Nucleus accumbens (tissue), 56 donors: Measurements from ENCODE around the gene OTUD4.

Experiments used
- DNase-seq, 56 donors: peaks; one replicate each; lab custom pipeline; 2025; lab: John Stamatoyannopoulos, UW

OTUD4 gene

DNA sequence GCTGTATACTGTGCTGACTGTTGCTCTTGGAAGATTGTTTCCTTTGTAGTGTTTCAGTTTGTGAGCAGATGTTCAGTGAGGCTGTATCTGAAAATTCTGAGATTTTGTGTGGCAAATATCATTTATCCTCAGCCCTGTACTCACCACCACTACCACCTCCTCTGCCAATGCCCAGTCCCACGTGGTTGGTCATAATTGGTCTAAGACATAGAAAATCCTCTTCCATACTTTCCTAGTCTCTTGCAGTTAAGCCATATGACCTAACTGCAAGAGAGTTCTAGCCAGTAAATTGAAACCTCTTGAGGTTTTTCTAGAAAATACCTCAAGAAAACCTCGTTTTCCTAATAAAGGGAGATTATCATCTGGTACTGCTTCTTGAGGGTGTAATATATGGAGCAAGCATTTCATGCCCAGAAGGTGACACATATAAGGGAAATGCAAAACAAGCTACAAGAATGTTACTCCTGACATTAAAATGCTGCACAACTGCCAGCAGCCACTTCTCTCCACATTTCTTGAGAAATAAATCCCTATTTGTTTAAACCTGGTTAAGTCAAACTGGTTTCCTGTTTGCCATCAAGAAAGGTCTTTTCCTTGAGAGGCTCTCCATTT is 49.5 kb downstream of the OTUD4 start:
- no peak for DNase-seq

DNA sequence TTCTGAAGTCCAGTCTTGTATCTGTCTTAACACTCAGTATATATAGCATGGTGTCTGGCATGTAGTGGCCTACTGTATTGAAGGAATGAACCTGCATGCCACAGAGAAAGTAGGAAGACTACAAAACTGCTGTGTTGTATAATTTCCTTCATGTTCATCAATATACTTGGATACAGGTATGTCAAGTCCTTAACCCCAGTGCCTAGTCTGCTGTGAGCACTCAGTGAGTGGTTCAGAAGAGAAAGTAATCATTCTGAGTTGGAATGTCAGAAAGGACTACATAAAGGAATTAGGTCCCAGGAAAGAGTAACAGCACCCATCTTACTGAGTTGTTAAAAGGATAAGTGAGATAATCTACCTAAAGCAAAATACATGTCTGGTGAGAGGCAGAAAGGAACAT is 50.3 kb downstream of the OTUD4 start:
- DNase-seq: no peak

DNA sequence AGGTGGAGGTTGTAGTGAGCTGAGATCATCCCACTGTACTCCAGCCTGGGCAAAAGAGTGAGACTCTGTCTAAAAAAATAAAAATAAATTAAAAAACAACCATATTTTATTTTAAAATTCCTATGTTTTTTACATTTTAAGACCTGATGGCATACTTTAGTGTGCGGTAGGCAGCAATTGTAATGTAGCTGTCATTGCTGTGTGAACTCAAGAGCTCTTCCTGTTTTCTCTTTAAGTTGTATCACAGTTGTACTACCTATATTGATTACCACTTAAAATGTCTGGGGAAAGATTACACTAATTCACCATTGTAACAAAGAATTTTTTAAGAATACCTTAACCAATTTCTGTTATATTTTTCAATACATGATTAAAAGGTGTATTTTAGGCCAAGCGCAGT is 55.0 kb downstream of the OTUD4 start:
- no peak for DNase-seq

DNA sequence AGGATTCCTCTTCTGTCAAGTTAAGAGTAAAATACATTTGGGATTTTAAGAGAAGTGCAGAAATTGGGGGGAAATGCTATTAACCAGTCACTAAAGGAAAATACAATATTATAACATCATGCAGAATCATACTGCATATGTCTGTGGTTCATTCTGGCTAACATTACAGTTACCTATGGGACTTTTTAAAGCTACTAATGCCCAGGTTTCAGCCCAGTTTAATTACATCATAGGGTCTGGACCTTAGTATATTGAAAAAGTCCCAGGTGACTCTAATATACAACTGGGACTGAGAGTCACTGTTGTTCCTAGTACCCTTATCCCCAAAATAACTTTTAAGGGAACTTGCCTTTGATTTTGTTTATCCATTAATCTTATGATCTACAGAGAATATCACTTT is 72.3 kb downstream of the OTUD4 start:
- no peak for DNase-seq

DNA sequence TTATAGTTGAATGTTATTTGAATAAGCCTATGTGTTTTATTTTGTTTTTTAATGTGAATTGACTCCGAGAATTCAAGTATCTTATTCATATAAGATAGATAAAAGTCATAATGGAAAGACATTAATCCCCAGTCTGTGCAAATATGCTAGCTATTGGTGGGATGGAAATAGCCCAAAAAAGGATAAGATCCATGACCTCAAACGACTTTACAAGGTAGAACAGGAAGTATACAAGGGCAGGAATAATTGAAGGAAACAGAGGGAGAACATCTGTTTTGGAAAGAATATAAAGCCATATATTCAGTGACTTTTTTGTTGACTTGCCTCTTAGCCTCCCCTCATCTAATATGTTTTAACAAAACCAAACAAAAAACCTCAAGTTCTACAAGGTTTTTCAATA is 73.3 kb downstream of the OTUD4 start:
- no peak for DNase-seq

DNA sequence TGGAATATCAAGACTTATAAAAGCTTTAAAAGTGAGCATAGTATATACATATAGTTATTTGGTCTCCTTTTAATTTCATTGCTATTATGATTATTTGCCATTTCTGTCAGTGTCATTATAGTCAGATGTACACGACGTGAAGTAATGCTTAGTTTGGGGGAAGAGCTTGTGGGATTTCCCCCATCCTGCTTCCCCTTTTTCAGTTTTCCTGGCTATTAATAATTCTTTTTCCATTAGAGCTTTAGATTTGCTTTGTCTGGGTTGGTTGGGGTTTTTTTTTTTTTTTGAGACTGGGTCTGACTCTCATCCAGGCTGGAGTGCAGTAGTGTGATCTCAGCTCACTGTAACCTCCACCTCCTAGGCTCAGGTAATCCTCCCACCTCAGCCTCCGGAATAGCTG is 76.9 kb downstream of the OTUD4 start:
- DNase-seq: no peak

DNA sequence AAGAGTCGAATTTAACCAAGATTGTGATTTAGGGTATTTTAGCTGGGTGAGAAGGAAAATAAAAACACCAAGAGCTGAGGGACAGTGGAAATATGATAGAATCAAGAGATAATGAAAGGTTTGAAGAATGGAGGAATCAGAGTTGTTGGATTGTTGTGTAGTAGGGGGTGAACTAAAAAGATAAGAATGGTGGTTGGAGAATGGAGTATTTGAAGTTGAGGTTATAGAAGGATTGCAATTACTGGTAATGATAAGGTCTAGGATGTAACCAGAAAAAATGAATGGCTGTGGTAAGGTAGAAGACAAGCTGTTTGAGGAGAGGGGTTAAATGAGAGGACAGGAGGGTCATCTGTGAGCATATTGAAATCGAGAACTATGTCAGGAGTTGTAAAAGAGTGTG is 77.8 kb downstream of the OTUD4 start:
- DNase-seq: no peak

DNA sequence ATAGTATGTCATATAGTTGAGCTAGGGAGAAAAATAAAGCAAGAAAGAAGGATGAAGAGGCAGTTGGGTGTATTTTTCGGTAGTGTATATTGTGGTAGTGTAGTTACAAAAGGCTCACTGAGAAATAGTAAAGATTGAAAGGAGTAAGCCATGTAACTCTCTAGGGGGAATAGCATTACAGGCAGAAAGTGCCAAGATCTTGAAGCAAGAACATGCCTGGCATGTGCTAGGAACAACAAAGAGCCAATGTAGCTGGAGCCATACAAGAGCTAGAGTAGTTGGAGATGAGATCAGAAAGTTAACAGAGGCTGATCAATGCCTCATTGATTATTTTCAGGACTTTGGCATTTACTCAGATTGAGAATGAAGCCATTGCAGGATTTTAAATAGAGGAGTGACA is 79.3 kb downstream of the OTUD4 start:
- no peak for DNase-seq

DNA sequence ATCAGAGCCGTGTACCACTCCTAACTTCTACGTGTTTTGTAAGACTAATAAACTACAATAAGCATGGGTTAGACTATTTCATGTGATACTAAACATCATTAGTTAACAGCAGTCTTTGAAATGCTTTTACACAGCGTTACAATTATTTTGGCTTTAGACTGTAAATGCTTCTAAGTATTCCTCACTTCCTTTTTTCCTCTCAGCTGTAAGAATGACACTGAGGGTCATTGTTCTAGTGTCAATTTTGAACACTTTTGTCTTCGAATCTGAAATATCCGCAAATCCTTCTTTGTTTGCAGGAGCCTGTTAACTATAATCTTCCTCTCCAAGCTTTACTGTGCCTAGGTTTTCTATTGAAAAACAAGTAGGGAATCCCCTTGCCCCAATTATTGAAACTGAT is 80.7 kb downstream of the OTUD4 start:
- DNase-seq: no peak

DNA sequence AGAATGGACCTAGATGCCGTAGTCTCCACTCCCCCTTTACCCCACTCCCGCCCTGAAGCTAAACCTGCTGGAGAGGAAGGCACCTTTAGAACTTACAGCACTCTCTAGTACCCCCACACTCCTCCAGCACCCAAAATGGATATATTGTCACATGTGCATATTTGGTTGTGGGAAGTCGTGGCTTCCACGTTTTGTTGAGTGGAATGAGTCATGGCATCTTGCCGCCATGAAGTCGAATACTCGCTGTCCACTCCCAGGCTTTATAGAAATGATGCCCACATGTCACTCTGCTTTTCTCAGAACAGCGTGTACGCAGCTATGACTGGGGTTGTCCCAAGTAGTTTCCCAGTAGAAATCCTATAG is 81.7 kb downstream of the OTUD4 start:
- DNase-seq: peak in 26 of 56 donors; percentile 14 to 76 (median 55)

DNA sequence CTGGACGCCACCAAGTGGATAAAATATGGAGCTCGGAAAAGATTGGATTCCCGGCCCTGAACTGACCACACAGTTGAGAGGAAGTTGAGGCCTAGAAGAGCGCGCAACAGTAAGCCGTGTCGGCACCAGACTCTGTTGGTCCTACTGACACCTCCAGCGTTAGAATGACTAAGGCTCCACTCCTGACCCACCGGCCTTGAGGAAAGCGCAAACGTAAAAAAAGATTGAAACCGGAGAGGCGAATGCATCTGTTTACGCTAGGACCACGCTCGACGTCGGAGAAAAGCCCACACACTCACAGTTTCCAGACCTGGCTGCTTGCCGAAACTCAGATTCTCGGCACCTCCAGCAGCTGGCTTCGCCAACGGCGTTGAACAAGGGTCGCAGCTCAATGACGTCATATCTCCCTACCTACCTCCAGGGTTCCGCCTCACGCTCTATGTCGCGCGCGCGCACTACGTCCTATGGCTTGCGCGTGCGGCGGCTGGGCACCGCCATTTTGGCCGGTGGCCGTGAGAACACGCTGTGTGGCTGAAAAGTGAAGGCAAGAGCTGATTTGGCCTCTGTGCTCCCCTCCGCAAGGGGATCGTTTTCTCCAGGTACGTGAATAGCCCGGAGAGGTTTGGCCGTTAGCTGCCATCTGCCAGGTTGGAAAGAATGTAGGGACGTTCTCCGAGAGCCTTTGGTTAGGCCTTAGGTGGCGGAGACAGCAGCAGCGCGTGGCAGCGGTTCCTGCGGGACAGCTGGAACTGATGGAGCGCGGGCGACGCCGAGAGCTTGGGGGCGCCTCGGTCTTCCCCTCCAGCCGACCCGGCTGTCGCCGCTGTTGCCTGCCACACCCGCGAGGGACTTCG is 82.3 kb downstream of the OTUD4 start, which contains the start of the genes ABCE1 and ANAPC10:
Gene ABCE1 (plus strand): TSS at position 491 of the 854 bp plus-strand sequence. CDS start 6,102 bp downstream, outside the sequence.
Gene ANAPC10 (minus strand): TSS at position 376 of the 854 bp plus-strand sequence. CDS start 2,097 bp downstream, outside the sequence.
- peak; percentile 57 to 96 (median 87) for DNase-seq

DNA sequence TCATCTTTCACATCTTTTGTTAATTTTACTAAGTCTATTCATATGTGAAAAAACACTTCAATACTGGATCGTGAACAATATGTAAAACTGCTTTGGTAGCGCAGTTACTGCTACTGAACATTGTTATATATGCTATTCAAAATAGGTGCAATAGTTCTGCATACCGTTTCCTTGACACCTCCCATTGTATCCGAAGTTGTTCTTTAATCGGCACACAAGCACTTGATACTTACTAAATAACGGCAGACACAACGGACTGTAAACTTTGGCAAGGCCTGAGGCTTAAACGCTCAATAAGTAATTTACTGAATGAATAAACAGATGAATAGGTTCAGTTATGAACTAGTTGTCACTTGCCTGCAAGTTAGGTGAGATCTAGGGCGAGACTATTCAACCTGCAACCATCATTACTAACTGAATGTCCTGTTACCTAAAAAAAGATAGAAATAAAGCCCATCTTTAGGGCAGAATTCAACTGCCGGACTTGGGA is 83.0 kb downstream of the OTUD4 start:
- no peak for DNase-seq

DNA sequence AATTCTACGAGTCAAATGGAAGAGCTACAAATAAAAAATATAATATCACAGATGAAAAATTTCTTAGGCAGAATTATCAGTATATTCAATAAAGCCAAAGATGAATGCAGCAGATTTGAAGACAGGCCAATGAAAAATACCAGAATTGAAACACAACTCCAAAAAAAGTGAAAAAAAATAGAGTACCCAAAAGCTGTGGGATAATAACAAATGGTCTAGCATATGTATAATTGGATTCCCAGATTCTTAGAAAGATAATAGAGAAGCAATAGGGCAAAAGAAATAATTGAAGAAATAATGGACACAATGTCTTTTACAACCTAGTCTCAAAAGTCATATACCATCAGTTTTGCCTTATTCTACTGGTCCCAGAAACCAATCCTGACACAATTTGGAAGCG is 86.8 kb downstream of the OTUD4 start:
- no peak for DNase-seq

DNA sequence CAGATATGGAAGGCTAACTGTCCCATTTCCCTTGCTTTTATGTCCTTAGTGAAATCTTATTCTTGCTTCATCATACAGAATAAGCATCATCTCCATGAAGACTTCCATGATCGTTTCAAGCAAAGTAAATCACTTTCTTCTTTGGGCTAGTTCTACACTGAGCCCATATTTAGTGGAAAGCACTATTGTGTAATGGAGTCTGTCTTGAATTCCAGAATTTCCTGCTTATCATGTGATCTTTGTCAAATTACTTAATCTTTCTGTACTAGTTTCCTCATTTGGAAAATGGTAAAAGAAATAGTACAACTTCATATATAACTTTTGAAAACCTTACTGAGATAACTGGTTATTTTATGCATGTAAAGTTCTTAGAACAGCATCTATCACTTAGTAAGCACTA is 90.0 kb downstream of the OTUD4 start:
- DNase-seq: no peak

DNA sequence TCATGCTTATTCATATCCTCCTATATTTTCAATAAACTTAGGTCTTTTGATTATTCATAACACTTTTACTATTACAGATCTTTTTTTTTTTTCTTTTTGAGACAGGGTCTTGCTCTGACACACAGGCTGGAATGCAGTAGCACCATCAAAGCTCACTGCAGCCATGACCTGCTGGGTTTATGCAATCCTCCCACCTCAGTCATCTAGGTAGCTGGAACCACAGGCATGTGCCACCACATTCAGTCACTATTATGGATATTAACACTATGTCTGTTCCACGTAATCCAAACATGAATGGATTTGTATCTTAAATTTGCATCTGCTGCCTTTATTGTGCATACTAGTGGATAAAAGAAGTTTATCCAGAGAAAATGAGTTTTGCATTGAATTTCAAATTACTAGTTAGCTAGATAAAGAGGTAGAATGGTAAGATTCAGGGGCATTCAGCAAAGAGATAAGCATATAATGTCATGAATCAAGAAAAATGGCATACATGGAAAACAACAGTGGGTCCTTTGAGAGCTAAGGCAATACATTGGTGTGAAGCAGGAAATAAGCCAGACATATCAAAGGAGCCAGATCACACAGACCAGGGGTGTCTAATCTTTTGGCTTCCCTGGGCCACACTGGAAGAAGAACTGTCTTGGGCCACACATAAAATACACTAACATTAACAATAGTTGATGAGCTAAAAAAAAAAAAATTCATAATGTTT is 96.3 kb downstream of the OTUD4 start:
- no peak for DNase-seq
